HG03097 (cell line): ENCODE measurements around the gene UBASH3B.
"Not testable (repeated sequence)": the region's sequence is repeated elsewhere in the genome, so short reads cannot be mapped to it uniquely, and the experiment has no call there.

ENCODE experiments used
- ATAC-seq: cut with Tn5 transposase; IDR thresholded peaks from one replicate; pipeline ENCODE4 v1.9.1; 2021; ENCODE audit not compliant: unreplicated experiment, low FRiP score

UBASH3B gene, protein sequence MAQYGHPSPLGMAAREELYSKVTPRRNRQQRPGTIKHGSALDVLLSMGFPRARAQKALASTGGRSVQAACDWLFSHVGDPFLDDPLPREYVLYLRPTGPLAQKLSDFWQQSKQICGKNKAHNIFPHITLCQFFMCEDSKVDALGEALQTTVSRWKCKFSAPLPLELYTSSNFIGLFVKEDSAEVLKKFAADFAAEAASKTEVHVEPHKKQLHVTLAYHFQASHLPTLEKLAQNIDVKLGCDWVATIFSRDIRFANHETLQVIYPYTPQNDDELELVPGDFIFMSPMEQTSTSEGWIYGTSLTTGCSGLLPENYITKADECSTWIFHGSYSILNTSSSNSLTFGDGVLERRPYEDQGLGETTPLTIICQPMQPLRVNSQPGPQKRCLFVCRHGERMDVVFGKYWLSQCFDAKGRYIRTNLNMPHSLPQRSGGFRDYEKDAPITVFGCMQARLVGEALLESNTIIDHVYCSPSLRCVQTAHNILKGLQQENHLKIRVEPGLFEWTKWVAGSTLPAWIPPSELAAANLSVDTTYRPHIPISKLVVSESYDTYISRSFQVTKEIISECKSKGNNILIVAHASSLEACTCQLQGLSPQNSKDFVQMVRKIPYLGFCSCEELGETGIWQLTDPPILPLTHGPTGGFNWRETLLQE

DNA sequence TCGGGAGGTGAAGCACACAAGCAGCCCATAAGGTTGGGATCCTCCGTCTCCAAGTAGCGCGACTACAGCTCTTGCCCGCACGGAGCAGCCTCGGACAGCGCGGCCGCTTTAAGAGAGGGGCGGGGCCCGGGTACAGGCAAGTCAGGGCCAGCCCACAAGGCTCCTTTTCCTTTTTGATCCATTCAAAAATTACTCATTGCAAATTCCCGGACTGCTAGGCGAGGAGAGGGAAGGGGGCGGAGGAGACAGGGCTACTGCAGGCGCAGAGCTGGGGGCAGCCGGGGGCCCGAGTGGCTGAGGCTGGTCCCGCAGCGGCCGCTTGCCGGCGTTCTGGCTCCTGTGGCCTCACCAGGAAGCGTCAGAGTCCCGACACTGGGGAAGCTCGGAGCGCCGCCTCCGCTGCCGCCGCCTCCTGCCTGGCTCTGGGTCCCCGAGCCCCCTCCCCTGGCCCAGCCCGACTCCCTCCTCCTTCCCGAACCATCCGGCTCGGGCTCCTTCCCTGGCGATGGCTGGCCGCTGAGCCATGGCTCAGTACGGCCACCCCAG lies at the start of gene UBASH3B:
UBASH3B (plus strand) TSS at position 196 of the 546 bp plus-strand sequence; CDS start at position 524, 328 bp downstream.
- ATAC-seq: peak; percentile 74

DNA sequence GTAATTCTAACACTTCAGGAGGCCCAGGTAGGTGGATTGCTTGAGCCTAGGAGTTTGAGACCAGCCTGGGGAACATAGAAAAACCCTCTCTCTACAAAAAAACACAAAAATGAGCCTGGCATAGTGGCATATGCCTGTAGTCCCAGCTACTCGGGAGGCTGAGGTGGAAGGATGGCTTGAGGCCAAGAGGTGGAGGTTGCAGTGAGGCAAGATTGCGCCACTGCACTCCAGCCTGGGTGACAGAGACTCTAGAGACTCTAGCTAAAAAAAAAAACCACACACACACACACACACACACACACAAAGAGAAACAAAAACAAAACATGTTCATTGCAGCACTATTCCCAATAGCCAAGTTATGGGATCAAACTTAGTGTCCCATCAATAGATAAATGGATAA lies 48.4 kb upstream of the UBASH3B start:
- not testable (repeated sequence) for ATAC-seq

DNA sequence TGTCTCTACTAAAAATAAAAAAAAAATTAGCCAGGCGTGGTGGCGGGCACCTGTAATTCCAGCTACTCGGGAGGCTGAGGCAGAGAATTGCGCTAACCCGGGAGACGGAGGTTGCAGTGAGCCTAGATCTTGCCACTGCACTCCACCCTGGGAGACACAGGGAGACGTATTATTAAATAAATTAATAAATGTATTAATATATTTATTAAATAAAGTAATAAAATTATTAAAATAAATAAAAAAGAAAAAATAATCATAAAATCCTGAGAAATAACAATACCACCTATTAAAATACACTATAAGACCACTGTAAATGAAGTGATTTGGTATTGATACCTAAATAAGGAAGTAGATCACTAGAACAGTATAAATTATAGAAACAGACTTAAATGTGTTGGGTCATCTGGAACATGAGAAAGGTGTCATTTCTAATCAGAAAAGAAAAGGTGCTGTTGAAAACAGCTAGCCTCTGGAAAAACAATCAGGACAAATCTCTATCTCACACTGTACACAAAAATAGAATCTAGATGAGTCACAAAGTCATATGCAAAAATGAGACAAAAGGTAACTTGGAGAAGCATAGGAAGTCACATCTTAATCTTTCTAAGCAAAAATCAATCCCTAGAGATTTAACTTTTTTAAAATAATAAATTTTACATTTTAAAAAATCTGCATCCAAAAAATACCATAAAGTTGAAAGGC lies 43.2 kb upstream of the UBASH3B start:
- ATAC-seq: no peak

DNA sequence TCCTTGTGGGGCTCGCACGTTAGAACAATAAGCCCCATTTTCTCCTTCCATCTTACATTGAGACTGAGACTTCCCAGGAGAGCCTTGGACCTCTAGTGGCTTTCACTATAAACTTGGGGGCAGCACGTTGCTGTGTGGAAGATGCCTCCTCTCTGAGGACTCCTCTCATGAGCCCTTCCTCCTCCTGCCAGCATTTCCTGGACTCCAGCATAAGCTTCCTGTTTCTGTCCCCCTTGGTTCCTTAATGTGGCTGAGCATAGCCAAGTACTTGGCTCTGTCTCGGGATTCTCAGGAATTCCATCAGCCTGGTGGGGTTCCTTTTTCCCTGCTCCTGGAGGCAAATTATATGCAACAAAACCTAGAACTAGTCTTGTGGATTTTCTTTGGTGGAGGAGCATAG lies 38.8 kb upstream of the UBASH3B start:
- ATAC-seq: no peak

DNA sequence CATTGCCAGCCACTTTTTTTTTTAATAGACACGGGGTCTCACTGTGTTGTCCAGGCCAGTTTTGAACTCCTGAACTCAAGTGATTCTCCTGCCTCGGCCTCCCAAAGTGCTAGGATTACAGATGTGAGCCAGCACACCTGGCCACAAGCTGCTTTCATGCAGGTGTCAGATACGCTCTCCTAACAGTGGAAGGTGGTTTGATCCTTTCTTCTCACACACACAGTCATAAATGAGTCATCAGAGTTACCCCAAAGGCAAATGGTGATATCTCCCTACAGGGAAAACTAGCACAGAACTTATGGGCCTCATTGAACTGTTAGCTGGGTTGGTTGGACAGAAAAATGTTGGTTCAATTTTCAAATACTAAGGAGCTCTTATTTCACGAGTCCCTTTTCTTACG lies 38.2 kb upstream of the UBASH3B start:
- no peak for ATAC-seq

DNA sequence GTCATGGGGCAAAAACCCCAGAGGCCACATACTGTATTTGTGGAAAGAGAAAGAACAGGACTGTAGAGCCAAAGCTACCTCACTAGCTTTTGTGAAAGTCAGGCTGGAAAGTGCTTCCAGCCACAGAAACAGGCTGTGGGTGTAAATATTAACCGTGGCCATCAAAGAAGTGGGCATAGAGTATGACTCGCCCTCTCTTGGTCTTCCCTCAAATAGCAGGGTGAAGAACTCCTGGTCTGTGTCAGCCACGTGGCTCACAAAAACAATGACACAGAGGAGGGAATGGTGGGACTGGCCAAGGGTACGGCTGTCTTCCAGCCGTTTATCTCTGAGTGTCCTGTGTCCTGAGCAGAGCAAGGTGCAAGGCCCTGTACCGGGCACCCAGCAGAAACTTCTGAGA lies 37.6 kb upstream of the UBASH3B start:
- no peak for ATAC-seq

DNA sequence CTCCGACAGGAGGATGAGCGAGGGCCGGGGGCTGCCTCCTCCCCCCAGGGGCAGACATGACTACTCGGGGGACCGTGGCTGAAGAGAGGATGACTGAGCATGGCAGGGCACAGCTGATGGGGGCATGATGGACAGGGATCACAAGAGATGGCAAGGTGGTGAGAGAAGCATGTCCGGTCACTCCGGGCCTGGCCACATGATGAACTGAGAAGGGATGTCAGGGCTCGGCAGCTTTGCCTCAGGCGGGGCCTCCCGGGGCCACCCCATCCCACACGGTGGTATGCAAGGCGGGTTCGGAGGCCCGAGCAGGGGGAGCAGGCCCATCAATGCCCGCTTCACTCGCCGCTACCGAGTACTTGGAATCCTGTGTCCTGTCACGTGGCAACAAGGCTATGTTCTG lies 36.6 kb upstream of the UBASH3B start:
- ATAC-seq: no peak

DNA sequence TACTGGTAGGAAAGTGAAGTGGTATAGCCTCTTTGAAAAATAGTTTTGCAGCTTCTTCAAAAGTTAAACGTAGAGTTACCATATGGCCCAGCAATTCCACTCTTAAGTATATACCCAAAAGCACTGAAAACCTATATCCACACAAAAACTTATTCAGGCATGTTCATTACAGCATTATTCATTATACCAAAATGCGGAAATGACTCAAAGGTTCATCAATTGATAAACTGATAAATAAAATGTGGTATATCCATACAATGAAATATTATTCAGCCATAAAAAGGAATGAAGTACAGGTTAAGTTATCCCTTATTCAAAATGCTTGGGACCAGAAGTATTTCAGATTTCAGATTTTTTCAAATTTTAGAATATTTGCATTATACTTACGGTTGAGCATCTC lies 35.8 kb upstream of the UBASH3B start:
- no peak for ATAC-seq

DNA sequence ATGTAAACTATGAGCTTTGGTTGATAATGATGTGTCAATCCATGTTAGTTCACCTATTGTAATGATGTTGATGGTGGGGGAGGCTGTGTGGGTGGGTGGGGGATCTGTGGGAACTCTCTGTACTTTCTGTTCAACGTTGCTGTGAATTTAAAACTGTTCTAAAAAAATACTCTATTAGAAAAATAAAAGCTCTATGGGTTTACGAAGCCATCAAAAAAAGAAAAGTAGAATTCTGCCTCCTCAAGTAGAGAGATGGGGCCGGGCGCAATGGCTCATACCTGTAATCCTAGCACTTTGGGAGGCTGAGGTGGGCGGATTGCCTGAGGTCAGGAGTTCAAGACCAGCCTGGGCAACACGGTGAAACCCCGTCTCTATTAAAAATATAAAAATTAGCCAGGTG lies 30.0 kb upstream of the UBASH3B start:
- ATAC-seq: not testable (repeated sequence)

DNA sequence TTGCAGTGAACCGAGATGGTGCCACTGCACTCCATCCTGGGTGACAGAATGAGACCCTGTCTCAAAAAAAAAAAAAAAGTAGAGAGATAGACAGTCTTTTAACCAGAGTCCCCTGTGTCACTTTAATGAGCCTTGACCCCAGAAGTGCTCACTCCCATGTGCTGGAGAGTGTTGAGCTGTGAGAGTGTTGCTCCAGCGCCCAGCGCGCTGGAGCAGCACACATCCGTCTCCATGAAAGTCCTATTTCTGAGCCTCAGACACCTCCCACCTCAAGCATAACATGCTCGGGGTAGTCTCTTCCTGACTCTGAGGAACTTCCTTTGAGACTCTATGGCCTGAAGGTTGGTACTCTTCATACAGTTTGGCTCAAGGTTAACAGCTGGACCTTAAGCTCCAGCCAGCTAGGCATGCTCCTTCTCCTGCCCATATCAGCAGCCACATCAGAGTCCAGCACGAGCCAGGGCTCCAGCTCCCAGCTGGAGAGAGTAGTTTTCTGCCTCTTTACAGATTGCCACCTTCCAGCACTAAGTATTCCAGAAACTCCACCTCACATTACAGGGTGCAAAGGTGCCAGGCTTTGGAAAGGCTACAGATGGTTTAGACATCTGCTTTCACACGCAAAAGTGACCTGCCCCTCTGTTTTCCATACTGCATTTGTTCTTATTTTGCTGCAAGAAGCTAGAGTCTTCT lies 29.4 kb upstream of the UBASH3B start:
- ATAC-seq: no peak

DNA sequence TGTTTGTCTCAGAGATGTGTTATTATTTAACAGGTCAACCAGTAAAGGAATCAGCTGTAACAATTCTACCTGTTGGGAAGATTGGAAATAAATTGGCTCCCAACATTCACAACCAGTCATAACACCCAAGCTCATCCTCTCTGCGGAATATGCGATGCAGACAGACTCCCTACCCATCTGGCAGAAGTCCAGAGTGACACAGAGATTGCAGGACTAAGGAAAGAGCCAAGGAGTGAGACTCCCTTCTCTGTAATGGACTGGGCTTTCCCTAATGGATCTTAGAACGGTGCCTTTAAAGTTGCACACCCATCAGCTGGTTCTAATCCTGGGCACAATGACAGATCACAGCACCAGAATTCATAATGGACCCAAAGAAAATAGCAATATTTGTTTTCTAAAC lies 27.8 kb upstream of the UBASH3B start:
- ATAC-seq: no peak

DNA sequence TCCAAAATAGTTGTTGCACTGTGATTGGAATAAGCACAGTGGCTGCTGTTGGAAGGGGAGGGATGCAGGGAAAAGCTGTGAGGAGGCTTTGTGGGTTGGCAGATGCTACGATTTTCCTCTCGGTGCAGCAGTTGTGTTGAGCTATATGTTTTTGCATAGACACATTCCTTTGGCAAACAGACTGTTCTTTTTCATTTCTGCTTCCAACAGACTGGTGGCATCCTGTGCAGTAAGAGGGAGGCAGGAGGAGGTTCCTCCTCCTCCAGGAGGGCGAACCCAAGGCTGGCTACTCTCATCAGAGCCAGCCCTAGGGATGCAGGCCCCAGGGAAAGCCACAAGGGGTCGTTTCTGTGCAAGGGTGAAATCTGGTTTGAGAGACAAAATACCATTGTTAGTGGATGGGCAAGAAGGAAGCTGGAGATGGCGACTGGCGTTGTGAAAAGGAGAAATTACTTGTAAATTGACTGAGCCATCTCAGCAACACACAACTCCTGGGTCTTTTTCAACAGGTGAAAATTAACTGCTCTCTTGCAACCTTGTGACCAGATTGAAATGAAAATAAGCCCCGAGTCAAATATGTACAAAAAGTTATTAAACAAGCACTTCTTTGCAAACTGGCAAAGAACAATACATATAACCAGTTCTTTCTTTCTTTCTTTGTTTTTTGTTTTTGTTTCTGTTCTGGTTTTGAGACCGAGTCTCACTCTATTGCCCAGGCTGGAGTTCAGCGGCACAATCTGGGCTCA lies 26.5 kb upstream of the UBASH3B start:
- ATAC-seq: no peak

DNA sequence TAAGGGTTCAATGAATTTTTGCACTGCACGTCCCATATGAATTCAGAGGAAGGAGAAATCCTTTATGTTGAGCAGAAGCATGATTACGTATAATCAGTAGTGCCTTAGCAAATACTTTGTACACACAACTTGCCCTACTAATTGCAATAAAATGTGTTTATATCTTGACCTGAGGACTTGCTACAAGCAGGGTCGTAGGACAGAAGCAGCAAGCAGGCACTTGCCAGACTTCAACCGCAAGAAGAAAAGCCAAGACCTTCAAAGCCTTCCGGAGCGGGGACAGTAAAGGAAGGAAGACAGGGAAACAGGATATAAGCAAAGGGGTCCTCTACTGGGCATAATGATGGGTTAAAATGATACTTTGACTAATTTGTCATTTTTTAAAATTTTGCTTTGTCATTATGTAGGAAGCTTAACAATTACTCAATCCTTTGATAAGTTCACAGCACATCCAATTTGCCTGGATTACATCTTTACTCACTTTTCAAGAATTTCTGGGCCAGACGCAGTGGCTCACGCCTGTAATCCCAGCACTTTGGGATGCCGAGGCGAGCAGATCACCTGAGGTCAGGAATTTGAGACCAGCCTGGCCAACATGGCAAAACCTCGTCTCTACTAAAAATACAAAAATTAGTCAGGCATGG lies 23.2 kb upstream of the UBASH3B start:
- ATAC-seq: no peak

DNA sequence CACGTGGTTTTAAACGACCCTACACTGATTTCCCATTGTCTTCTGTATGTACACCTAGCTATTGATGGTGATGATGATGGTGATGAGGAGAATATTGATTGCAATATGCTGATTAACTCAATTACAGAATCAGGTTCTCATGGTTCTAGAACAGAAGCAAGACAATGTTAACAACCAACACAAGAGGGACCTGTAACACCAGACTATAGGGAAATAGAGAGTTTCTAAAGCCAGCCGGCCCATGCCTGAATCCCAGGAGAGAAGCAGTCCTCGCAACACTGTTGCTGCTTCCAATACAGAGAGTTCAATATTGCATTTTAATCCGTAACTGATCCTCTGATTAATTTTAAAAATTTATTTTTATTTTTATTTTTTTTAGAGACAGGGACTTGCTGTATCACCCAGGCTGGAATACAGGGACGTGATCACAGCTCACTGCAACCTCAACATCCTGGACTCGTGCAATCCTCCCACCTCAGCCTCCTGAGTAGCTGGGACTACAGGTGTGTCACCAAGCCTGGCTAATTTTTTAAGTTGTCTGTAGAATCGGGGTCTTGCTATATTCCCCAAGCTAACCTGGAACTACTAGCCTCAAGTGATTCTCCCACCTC lies 22.2 kb upstream of the UBASH3B start:
- no peak for ATAC-seq

DNA sequence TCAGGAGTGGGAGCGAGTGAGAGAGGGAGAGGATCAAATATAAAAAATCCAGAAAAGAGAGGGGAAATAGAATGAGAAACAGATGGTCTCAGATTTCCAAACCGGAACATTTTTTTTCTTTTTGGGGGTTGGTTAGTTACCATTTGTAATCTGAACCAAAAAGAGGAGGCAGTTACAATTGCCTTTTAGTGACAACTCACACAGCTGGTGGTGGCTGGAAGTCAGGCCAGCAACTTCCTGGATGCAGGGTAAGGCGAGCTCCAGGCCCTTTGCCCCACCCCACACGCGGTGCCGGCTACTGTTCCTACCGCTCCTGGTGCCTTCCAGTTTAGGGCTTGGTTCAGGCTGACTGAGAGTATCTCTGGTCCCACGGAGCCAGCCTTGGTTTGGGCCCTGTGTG lies 21.0 kb upstream of the UBASH3B start:
- ATAC-seq: no peak

DNA sequence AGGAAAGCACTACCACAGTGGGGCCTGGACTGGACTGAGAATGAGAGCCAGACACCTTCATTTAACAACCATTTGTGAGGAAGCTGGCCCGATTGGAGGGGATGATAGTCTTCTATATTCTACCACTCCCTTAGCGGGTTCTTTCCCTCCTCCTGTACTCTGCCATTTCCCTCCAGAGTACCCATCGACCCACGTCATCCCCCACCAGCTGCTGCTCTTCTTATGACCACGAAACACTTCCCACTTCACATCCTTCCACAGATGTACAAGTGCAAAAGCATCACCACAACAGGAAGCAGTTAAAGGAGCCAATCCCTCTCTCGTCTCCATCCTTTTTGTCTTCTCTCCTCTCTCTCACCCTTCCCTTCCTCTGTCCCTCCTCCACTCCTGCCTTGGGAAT lies 18.0 kb upstream of the UBASH3B start:
- ATAC-seq: no peak

DNA sequence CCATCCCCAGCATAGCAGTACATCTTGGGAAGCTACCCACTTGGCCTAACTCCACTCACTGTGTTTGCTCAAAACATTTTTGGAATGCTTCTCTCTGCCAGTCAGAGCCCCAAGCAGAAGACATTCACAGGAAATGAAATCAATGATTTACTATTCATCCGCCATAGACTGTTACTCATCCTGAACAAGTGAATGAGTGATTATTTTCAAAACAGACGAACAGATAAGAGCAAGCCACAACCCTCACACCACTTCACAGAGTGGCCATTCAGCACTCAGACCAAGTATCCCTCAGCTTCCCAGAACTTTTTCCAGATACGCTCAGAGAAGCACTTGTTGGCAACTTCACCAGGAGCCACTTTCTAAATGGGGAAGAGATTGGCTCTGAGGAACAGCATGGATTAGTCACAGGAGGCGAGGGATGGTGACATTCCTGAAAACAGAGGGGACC lies 13.0 kb upstream of the UBASH3B start:
- no peak for ATAC-seq

DNA sequence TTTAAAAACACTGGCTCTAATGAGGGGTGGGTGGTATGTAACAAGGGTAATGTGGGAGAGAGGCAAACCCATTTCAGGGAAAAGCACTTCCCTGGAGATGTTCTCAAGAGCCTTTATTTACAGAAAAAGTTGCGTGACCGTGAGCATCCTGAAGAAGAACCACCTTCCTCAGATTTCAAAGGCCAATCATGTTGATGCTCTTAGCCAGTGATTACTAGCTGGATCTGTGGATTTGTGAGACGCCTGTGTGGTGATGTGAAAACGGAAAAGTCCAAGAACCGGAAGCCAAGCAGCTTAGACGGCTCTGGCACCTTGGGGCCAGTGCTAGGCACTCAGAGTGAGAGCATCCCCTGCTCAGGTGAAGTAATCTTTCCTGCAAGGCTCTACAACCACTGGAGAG lies 12.6 kb upstream of the UBASH3B start:
- ATAC-seq: no peak

DNA sequence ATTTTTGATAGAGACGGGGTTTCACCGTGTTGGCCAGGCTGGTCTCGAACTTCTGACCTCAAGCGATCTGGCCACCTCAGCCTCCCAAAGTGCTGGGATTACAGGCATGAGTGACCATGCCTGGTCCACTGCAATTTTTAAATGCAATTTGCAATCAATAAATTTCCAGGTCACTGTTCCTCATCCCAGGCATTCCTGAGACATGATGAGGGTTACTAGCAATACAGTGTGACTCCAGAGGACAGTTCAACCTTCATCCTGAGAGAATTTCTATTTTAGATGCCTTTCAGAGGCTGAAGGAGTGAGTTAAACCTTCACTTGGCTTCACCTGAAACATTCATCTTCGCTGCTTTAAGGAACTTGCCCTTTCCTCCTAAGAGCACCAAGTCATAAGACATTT lies 9.7 kb upstream of the UBASH3B start:
- ATAC-seq: no peak
